HepG2 (cell line): ENCODE data around the gene TBC1D10B. TPM values are rescaled to one million over a fixed set of nuclear protein-coding genes. Genes with fewer than 3 reads are reported as not detected.

Experiments
- ARID5B ChIP-seq: IDR thresholded peaks from 2 replicates; pipeline ENCODE4 v1.4.0; 2020; ENCODE audit warnings: mild to moderate bottlenecking, missing genetic modification reagents
- BCL3 ChIP-seq: sonication (generic); formaldehyde crosslinking; IDR thresholded peaks from 2 replicates; pipeline ENCODE4 v1.5.1; 2020; ENCODE audit warnings: mild to moderate bottlenecking, missing genetic modification reagents, moderate library complexity
- SP140L ChIP-seq: sonication (generic); formaldehyde crosslinking; IDR thresholded peaks from 2 replicates; pipeline ENCODE4 v1.4.0; 2020; ENCODE audit warnings: missing genetic modification reagents, borderline replicate concordance
- ZBTB2 ChIP-seq: sonication (generic); formaldehyde crosslinking; IDR thresholded peaks from 2 replicates; pipeline ENCODE4 v1.8.0; 2022; ENCODE audit warnings: low read depth, missing genetic modification reagents
- ZFP90 ChIP-seq: sonication (generic); formaldehyde crosslinking; IDR thresholded peaks from 2 replicates; pipeline ENCODE4 v1.8.0; 2022; ENCODE audit warnings: missing genetic modification reagents, mild to moderate bottlenecking, inconsistent platforms, borderline replicate concordance
- ZNF275 ChIP-seq: sonication (generic); formaldehyde crosslinking; IDR thresholded peaks from 2 replicates; pipeline ENCODE4 v1.8.0; 2022; ENCODE audit warnings: missing genetic modification reagents, mild to moderate bottlenecking, inconsistent platforms, borderline replicate concordance
- ZNF280D ChIP-seq: sonication (generic); formaldehyde crosslinking; IDR thresholded peaks from 2 replicates; pipeline ENCODE4 v1.5.1; 2020; ENCODE audit warnings: mild to moderate bottlenecking, missing genetic modification reagents
- ZNF350 ChIP-seq: sonication (generic); formaldehyde crosslinking; IDR thresholded peaks from 2 replicates; pipeline ENCODE4 v1.4.0; 2020; ENCODE audit warnings: mild to moderate bottlenecking, low read depth, missing genetic modification reagents, borderline replicate concordance
- ZNF564 ChIP-seq: sonication (generic); formaldehyde crosslinking; IDR thresholded peaks from 2 replicates; pipeline ENCODE4 v1.8.1; 2023; ENCODE audit warnings: mild to moderate bottlenecking, missing genetic modification reagents
- ZNF589 ChIP-seq: sonication (generic); formaldehyde crosslinking; conservative IDR thresholded peaks from 2 replicates; pipeline ENCODE4 v1.8.0; 2022; ENCODE audit warnings: mild to moderate bottlenecking, moderate library complexity, missing genetic modification reagents
- ZNF652 ChIP-seq: IDR thresholded peaks from 2 replicates; pipeline ENCODE4 v1.6.1; 2016; ENCODE audit warnings: low read depth, borderline replicate concordance
- ZSCAN22 ChIP-seq: sonication (generic); formaldehyde crosslinking; IDR thresholded peaks from 2 replicates; pipeline ENCODE4 v1.4.0; 2020; ENCODE audit warnings: mild to moderate bottlenecking, missing genetic modification reagents
- ZXDC ChIP-seq: sonication (generic); formaldehyde crosslinking; IDR thresholded peaks from 2 replicates; pipeline ENCODE4 v1.5.0; 2020; ENCODE audit warnings: mild to moderate bottlenecking, missing genetic modification reagents
- polyA plus RNA-seq, 8 experiments: library from polyadenylated mRNA; depleted of rRNA in 3 of 8; stranded (reverse) in 7 of 8; unstranded in 1 of 8; fragments of >200 nt; fragmentation: Illumina TruSeq in 4 of 8; extraction: Trizol in 4 of 8; gene quantifications; 2 replicates each; pipeline versions ENCODE4 v1.2.1 to v1.2.3, GENCODE V29; 2011 to 2016; ENCODE audit warnings: low read depth in 4 of 8, missing spikeins in 1 of 8, mixed read lengths in 1 of 8; ENCODE audit not compliant: insufficient read depth in 1 of 8
- total RNA-seq, 5 experiments: library from RNA; depleted of rRNA; stranded (reverse); fragments of >200 nt; fragmentation: Illumina TruSeq; extraction: Trizol; gene quantifications; 2 replicates each; pipeline ENCODE4 v1.2.3, GENCODE V29; 2016; ENCODE audit warnings: low read depth in 1 of 5

TBC1D10B gene
- total and polyA plus RNA-seq, 2 of the 13 experiments (the other 11 are each of a cell fraction or from before 2014, with no cell fraction given): 15.7 to 24.8 TPM

- TF ChIP-seq ZXDC (no peak), ZBTB2 (CRISPR knock-in tag) (no peak), ZNF652 (peak; percentile 11; the same call in 1 of the 2 replicates), ARID5B (CRISPR knock-in tag) (no peak), ZSCAN22 (0 out of 2 replicates have a peak, but pooled peaks have one; percentile 12), ZNF275 (0 out of 2 replicates have a peak, but pooled peaks have one; percentile 47), ZNF350 (CRISPR knock-in tag) (0 out of 2 replicates have a peak, but pooled peaks have one; percentile 18), SP140L (CRISPR knock-in tag) (no peak), ZNF280D (no peak), ZNF564 (peak; percentile 12; the same call in 1 of the 2 replicates), ZFP90 (CRISPR knock-in tag) (0 out of 2 replicates have a peak, but pooled peaks have one; percentile 17), ZNF589 (CRISPR knock-in tag) (peak; percentile 9; the same call in 1 of the 2 replicates), BCL3 (0 out of 2 replicates have a peak, but pooled peaks have one; percentile 62)
Observed at GRCh38 chr16:30395992-30396585, 25.8 kb upstream of the TBC1D10B start (continued).
